Mesothelial cell of epicardium (in vitro differentiated cells): Measurements from ENCODE around the gene SEMA7A. TPM values are rescaled to one million over a fixed set of nuclear protein-coding genes. Genes with fewer than 3 reads are reported as not detected.

ENCODE experiments used
- DNase-seq, 2 experiments: peaks; one replicate each; pipeline ENCODE4 v3.0.0; 2021; ENCODE audit warnings: low spot score in 2 of 2; ENCODE audit not compliant: unreplicated experiment in 2 of 2
- H3K27ac Mint-ChIP-seq: 2 replicates; pipeline ENCODE4 v1.8.0; 2021; ENCODE audit warnings: mixed read lengths
- H3K27me3 Mint-ChIP-seq: 2 replicates; pipeline ENCODE4 v1.8.0; 2021; ENCODE audit warnings: low read depth, mixed read lengths
- H3K36me3 Mint-ChIP-seq: 2 replicates; pipeline ENCODE4 v1.8.0; 2021; ENCODE audit warnings: mixed read lengths
- H3K4me1 Mint-ChIP-seq: 2 replicates; pipeline ENCODE4 v1.8.0; 2021; ENCODE audit warnings: mixed read lengths
- H3K4me3 Mint-ChIP-seq: 2 replicates; pipeline ENCODE4 v1.8.0; 2021; ENCODE audit warnings: mild to moderate bottlenecking, moderate library complexity, mixed read lengths
- H3K9me3 Mint-ChIP-seq: 2 replicates; pipeline ENCODE4 v1.8.0; 2021; ENCODE audit warnings: mixed read lengths
- CTCF ChIP-seq: fragments of 200-600 bp; sonication (generic); IDR thresholded peaks from one replicate; pipeline ENCODE4 v1.5.0; 2021; ENCODE audit warnings: antibody characterized with exemption; ENCODE audit not compliant: unreplicated experiment
- total RNA-seq: library from RNA; stranded (reverse); gene quantifications from 3 replicates; pipeline ENCODE4 v1.2.1, GENCODE V29; 2021

Gene SEMA7A
- total RNA-seq, 1 donor from 2014 or later = 5.0 TPM

GRCh38 chr15:74441248-74441941, 7.6 kb upstream of the SEMA7A start:
- Mint-ChIP-seq H3K27ac (no peak overlapping the region), H3K4me1 (peaks cover 13% of the 10 kb centered on the region), H3K9me3 (no peaks in the 10 kb centered on the region), H3K36me3 (peaks cover 10% of the 10 kb centered on the region), H3K4me3 (no peak overlapping the region), H3K27me3 (no peaks in the 10 kb centered on the region)
- no peak for DNase-seq
- no peak for TF ChIP-seq CTCF

- Mint-ChIP-seq H3K27ac (no peak overlapping the region), H3K27me3 (peaks cover 10% of the 10 kb centered on the region), H3K9me3 (no peaks in the 10 kb centered on the region), H3K4me1 (peaks cover 22% of the 10 kb centered on the region), H3K36me3 (no peaks in the 10 kb centered on the region), H3K4me3 (no peak overlapping the region)
- peak; percentile 55 to 81 for DNase-seq
- peak; percentile 84 for TF ChIP-seq CTCF
Measured at GRCh38 chr15:74438721-74439316, 5.1 kb upstream of the SEMA7A start.

- Mint-ChIP-seq H3K4me3 (no peak overlapping the region), H3K27me3 (peaks cover 10% of the 10 kb centered on the region), H3K9me3 (no peaks in the 10 kb centered on the region), H3K4me1 (peaks cover 18% of the 10 kb centered on the region), H3K27ac (no peak overlapping the region), H3K36me3 (no peaks in the 10 kb centered on the region)
- DNase-seq = no peak
- TF ChIP-seq CTCF = no peak
Measured at GRCh38 chr15:74438206-74438605, 4.4 kb upstream of the SEMA7A start.

GRCh38 chr15:74434263-74435136, 742 bp upstream of the SEMA7A start:
- H3K27ac Mint-ChIP-seq = no peak overlapping the region
- peaks cover 43% of the 10 kb centered on the region for H3K27me3 Mint-ChIP-seq
- no peak for TF ChIP-seq CTCF
- no peaks in the 10 kb centered on the region for H3K36me3 Mint-ChIP-seq
- peaks cover 12% of the 10 kb centered on the region for H3K4me1 Mint-ChIP-seq
- DNase-seq = no peak
- H3K9me3 Mint-ChIP-seq = no peaks in the 10 kb centered on the region
- peak overlapping the region; percentile 71 for H3K4me3 Mint-ChIP-seq

GRCh38 chr15:74432968-74433591, 678 bp downstream of the SEMA7A start:
- Mint-ChIP-seq H3K4me1 (peaks cover 16% of the 10 kb centered on the region), H3K9me3 (no peaks in the 10 kb centered on the region), H3K27ac (no peak overlapping the region), H3K4me3 (peak overlapping the region; percentile 59), H3K36me3 (no peaks in the 10 kb centered on the region), H3K27me3 (peaks cover 43% of the 10 kb centered on the region)
- DNase-seq = no peak
- TF ChIP-seq CTCF = no peak
